ENCODE results near the gene SLC39A3.

DNA sequence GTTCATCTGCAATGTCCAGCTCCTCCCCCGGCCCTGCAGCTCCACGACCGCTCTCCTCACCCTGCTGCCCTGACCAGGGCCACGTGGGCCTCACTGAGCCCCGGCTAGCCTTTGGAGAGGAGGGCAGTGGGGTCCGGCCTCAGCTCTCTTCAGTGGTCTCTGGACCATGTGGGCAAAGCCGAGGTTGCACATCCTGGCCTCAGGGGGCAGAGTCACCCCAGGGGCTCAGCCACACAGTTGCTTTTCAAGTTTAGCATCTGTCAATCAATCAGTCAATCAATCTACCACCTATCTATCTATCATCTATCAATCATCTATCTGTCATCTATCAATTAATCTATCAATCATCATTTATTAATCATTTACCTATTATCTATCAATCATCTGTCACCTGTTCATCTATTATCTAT, 15.7 kb downstream of the SLC39A3 start:
- TF ChIP-seq, protein P1, sequence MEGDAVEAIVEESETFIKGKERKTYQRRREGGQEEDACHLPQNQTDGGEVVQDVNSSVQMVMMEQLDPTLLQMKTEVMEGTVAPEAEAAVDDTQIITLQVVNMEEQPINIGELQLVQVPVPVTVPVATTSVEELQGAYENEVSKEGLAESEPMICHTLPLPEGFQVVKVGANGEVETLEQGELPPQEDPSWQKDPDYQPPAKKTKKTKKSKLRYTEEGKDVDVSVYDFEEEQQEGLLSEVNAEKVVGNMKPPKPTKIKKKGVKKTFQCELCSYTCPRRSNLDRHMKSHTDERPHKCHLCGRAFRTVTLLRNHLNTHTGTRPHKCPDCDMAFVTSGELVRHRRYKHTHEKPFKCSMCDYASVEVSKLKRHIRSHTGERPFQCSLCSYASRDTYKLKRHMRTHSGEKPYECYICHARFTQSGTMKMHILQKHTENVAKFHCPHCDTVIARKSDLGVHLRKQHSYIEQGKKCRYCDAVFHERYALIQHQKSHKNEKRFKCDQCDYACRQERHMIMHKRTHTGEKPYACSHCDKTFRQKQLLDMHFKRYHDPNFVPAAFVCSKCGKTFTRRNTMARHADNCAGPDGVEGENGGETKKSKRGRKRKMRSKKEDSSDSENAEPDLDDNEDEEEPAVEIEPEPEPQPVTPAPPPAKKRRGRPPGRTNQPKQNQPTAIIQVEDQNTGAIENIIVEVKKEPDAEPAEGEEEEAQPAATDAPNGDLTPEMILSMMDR (IDR thresholded peaks at IDR 0.05), result no peak
- TF ChIP-seq POLR2A (IDR thresholded peaks at IDR 0.05), result no peak

Data from adrenal gland (tissue), 5 donors.